Fibroblast of lung (primary cell): ENCODE measurements around the gene HYAL4. TPM values are rescaled to one million over a fixed set of nuclear protein-coding genes. Genes with fewer than 3 reads are reported as not detected.
A peak's percentile ranks its signal among the peaks of the same experiment; 100 is the strongest.

ENCODE experiments used
- DNase-seq, 2 donors: peaks; one replicate each; pipeline versions ENCODE4 v3.0.0 to v3.0.0-alpha.2; 2010; ENCODE audit warnings: low read depth in 2 of 2
- H2AFZ ChIP-seq: 2 replicates; pipeline ENCODE4 v1.5.1; 2012; ENCODE audit warnings: low read length, control low read depth, inconsistent platforms
- H3K27ac ChIP-seq: 2 replicates; pipeline ENCODE4 v1.5.1; 2011; ENCODE audit warnings: low read length, control low read depth; ENCODE audit not compliant: insufficient read depth
- H3K27me3 ChIP-seq: 2 replicates; pipeline ENCODE4 v1.5.1; 2011; ENCODE audit warnings: mild to moderate bottlenecking, low read length; ENCODE audit not compliant: control insufficient read depth, insufficient read depth
- H3K36me3 ChIP-seq: 2 replicates; pipeline ENCODE4 v1.5.1; 2011; ENCODE audit warnings: low read length; ENCODE audit not compliant: control insufficient read depth, insufficient read depth
- H3K4me1 ChIP-seq: 2 replicates; pipeline ENCODE4 v1.5.1; 2011; ENCODE audit warnings: low read length; ENCODE audit not compliant: control insufficient read depth, insufficient read depth; ENCODE audit errors: extremely low read depth
- H3K4me2 ChIP-seq: 2 replicates; pipeline ENCODE4 v1.5.1; 2011; ENCODE audit warnings: low read length, control low read depth; ENCODE audit not compliant: insufficient read depth; ENCODE audit errors: extremely low read depth
- H3K4me3 ChIP-seq, 4 experiments: fragments of 200-600 bp in 1 of 4; sonication (generic) in 1 of 4; replicated peaks in 1 of 4; 2 replicates each; pipeline ENCODE4 v1.5.1; 2011 to 2016; ENCODE audit warnings: low read length in 4 of 4, low read depth in 3 of 4, mild to moderate bottlenecking in 3 of 4, control low read depth in 2 of 4, inconsistent platforms in 1 of 4, mixed read lengths in 1 of 4; ENCODE audit not compliant: insufficient read depth in 1 of 4; ENCODE audit errors: control extremely low read depth in 1 of 4
- H3K79me2 ChIP-seq: 2 replicates; pipeline ENCODE4 v1.5.1; 2012; ENCODE audit warnings: mild to moderate bottlenecking, low read length, inconsistent platforms; ENCODE audit not compliant: control insufficient read depth, insufficient read depth
- H3K9ac ChIP-seq: 2 replicates; pipeline ENCODE4 v1.5.1; 2011; ENCODE audit warnings: mild to moderate bottlenecking, low read length, control low read depth; ENCODE audit not compliant: insufficient read depth
- H3K9me3 ChIP-seq: 2 replicates; pipeline ENCODE4 v1.5.1; 2012; ENCODE audit warnings: low read depth, low read length; ENCODE audit not compliant: control insufficient read depth, insufficient read depth
- H4K20me1 ChIP-seq: 2 replicates; pipeline ENCODE4 v1.5.1; 2011; ENCODE audit warnings: low read length; ENCODE audit not compliant: control insufficient read depth, insufficient read depth; ENCODE audit errors: extremely low read depth
- EZH2 ChIP-seq: IDR thresholded peaks from 2 replicates; pipeline ENCODE4 v1.5.1; 2012; ENCODE audit warnings: low read length, control low read depth, mild to moderate bottlenecking; ENCODE audit errors: missing control alignments
- polyA plus RNA-seq, 2 donors: library from polyadenylated mRNA; depleted of rRNA in 1 of 2; stranded (reverse) in 1 of 2; unstranded in 1 of 2; fragments of >200 nt; gene quantifications; 2 replicates each; pipeline ENCODE4 v1.2.1, GENCODE V29; 2011 to 2012; ENCODE audit warnings: missing spikeins in 1 of 2
- total RNA-seq: library from RNA; depleted of rRNA; stranded (reverse); fragments of >200 nt; gene quantifications from 2 replicates; pipeline ENCODE4 v1.2.1, GENCODE V29; 2014
- TF ChIP-seq, protein P1 (sequence below), 2 donors: IDR thresholded peaks in 1 of 2; conservative IDR thresholded peaks in 1 of 2; 1 replicate in 1 of 2; 2 replicates in 1 of 2; pipeline ENCODE4 v1.5.1; 2011 to 2012; ENCODE audit warnings: low read length in 2 of 2, control low read depth in 1 of 2, inconsistent platforms in 1 of 2, low read depth in 1 of 2, mild to moderate bottlenecking in 1 of 2

The HYAL4 gene
- total and polyA plus RNA-seq, 2 donors (not counting 1 experiment from before 2014, with no cell fraction given): not detected

DNA sequence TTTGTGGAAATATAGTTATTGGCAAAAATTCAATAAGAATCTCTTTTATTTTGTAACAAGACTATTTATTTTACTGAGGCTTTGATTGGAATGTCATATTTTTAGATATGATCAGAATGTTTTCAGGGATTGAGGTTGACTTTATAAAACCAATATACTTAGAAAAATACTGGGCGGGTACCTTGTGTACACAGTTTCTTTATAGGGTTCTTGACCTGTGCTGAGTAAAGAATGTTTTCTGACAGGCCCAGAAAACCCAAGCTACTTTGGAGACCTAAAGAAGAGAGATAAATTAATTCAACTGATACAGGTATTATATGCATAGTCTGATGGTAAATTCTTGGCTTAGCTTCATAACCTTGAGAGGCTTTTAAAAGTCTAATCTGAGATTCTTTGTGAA is 56.1 kb downstream of the HYAL4 start:
- Histone ChIP-seq H3K9ac (no peak overlapping the region), H3K27ac (no peak overlapping the region), H3K4me2 (no peak overlapping the region), H3K4me1 (no peaks in the 10 kb centered on the region), H2AFZ (no peak overlapping the region), H3K4me3 (no peak overlapping the region), H3K79me2 (no peaks in the 10 kb centered on the region), H3K9me3 (no peaks in the 10 kb centered on the region), H3K27me3 (no peaks in the 10 kb centered on the region), H3K36me3 (no peaks in the 10 kb centered on the region), H4K20me1 (no peaks in the 10 kb centered on the region)
- TF ChIP-seq, protein P1, sequence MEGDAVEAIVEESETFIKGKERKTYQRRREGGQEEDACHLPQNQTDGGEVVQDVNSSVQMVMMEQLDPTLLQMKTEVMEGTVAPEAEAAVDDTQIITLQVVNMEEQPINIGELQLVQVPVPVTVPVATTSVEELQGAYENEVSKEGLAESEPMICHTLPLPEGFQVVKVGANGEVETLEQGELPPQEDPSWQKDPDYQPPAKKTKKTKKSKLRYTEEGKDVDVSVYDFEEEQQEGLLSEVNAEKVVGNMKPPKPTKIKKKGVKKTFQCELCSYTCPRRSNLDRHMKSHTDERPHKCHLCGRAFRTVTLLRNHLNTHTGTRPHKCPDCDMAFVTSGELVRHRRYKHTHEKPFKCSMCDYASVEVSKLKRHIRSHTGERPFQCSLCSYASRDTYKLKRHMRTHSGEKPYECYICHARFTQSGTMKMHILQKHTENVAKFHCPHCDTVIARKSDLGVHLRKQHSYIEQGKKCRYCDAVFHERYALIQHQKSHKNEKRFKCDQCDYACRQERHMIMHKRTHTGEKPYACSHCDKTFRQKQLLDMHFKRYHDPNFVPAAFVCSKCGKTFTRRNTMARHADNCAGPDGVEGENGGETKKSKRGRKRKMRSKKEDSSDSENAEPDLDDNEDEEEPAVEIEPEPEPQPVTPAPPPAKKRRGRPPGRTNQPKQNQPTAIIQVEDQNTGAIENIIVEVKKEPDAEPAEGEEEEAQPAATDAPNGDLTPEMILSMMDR (conservative IDR thresholded peaks at IDR 0.05 in 1 of 2, IDR thresholded peaks at IDR 0.05 in 1 of 2; ENCODE audit: low read depth in 1 of 2, low read length in 2 of 2): no peak
- TF ChIP-seq EZH2: no peak
- DNase-seq: no peak

DNA sequence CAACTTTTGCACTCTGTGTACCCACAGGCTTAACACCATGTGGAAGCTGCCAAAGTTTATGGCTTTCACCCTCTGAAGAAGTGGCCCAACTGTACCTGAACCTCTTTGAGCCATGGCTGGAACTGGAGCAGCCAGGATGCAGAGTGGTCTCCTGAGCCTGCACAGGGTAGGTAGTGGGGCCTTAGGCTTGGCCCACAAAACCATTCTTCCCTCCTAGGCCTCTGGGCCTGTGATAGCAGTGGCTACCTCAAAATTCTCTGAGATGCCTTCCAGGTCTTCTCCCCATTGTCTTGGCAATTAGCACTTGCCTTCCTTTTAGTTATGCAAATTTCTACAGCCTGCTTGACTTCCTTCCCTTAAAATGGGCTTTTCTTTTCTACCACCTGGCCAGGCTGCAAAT is 60.7 kb downstream of the HYAL4 start:
- no peak for TF ChIP-seq EZH2
- TF ChIP-seq, protein P1 (conservative IDR thresholded peaks at IDR 0.05 in 1 of 2, IDR thresholded peaks at IDR 0.05 in 1 of 2; ENCODE audit: low read depth in 1 of 2, low read length in 2 of 2): no peak
- H3K36me3 ChIP-seq: no peaks in the 10 kb centered on the region
- no peaks in the 10 kb centered on the region for H3K79me2 ChIP-seq
- no peak overlapping the region for H3K4me3 ChIP-seq
- no peak overlapping the region for H3K9ac ChIP-seq
- no peak overlapping the region for H3K4me2 ChIP-seq
- H2AFZ ChIP-seq: no peak overlapping the region
- H3K4me1 ChIP-seq: no peaks in the 10 kb centered on the region
- H4K20me1 ChIP-seq: no peaks in the 10 kb centered on the region
- DNase-seq: no peak
- H3K27me3 ChIP-seq: no peaks in the 10 kb centered on the region
- no peak overlapping the region for H3K27ac ChIP-seq
- H3K9me3 ChIP-seq: no peaks in the 10 kb centered on the region

DNA sequence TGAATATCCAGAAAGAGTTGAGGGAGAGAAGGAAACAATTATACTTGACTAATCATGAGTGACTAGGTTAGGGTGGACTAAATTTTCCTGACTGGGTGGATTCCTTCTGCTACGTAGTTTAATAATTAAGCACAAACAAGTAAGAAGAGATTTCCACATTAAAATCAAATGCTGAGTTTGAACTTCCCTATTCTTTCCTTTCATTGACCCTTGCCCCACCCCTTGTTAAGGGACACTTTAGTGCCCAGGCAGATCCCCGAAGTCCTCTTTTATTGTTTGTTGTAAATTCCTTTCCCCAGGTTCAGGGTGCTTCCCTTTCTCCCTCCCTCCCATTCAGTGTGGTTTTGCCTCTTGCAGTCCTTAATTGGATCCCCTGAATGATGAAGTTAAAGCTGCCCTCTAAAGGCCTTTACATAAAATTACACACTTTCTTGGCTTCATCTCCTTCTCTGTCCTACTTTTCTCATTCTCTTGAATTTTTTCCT is 71.3 kb downstream of the HYAL4 start:
- H3K9ac ChIP-seq: no peak overlapping the region
- peak; percentile 6 to 35 for DNase-seq

More for the DNA sequence above, 71.3 kb downstream of the HYAL4 start:
- H3K27ac ChIP-seq: no peak overlapping the region
- no peak for TF ChIP-seq EZH2
- TF ChIP-seq, protein P1 (conservative IDR thresholded peaks at IDR 0.05 in 1 of 2, IDR thresholded peaks at IDR 0.05 in 1 of 2; ENCODE audit: low read depth in 1 of 2, low read length in 2 of 2): peak in 1 of 2 donors; percentile 55
- H3K36me3 ChIP-seq: no peaks in the 10 kb centered on the region
- H3K9me3 ChIP-seq: no peaks in the 10 kb centered on the region
- no peaks in the 10 kb centered on the region for H3K4me1 ChIP-seq
- no peak overlapping the region for H3K4me2 ChIP-seq
- H3K27me3 ChIP-seq: no peaks in the 10 kb centered on the region
- H2AFZ ChIP-seq: no peak overlapping the region
- no peaks in the 10 kb centered on the region for H3K79me2 ChIP-seq
- H4K20me1 ChIP-seq: no peaks in the 10 kb centered on the region
- H3K4me3 ChIP-seq: no peak overlapping the region
